Measurements from ENCODE around the gene TLE6. TPM values are rescaled to one million over a fixed set of nuclear protein-coding genes. Genes with fewer than 3 reads are reported as not detected.
"Not testable (repeated sequence)": the region's sequence is repeated elsewhere in the genome, so short reads cannot be mapped to it uniquely, and the experiment has no call there.

The TLE6 gene
- total and polyA plus RNA-seq, 2 donors, result 1.4 to 2.4 TPM

DNA sequence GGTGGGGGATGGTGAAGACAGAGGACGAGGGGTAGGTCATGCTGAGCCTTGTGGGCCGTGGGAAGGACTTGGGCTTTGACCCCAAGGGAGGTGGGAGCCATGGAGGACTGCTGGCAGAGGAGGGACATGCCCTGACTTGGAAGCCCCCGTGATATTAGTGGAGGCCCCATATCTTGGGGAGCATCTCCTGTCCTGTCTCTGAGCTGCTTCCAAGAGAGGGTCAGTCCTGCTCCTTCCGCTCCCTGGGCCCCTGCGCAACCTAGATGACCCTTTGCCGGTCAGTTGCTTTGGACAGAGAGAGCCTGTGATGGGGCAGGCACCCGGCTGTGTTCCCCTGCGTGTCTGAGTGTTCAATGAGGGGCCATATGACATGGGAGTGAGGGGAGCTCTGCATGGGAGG lies 5.2 kb downstream of the TLE6 start:
- no peaks in the 10 kb centered on the region for H3K36me3 ChIP-seq (ENCODE audit: insufficient read depth)
- WGBS, result 35% methylated on average over 8 of the region's 8 CpGs
- H3K27ac ChIP-seq (ENCODE audit: low read depth), result peak overlapping the region; percentile 70
- H3K4me3 ChIP-seq (ENCODE audit: low read depth, low read length), result no peak overlapping the region
- H3K4me1 ChIP-seq (ENCODE audit: insufficient read depth), result no peaks in the 10 kb centered on the region
- no peak for DNase-seq (ENCODE audit: extremely low spot score)

DNA sequence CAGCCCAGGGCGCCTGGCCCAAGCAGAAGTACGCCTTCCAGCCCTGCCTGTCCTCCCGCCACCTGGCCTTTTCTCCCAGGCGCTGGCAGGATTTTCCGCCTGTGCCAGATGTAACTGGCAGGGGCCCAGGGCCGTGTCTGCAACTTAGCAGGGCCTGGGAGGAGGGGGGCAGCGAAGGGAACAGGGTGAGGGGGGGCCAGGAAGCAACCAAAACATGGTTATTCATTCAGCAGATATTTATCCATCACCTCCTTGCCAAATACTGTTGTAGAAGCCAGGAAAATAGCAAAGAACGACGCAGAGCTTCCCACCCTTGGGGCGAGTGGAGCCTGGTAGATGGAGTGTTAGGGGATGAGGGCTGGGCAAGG lies 5.6 kb downstream of the TLE6 start:
- Histone ChIP-seq H3K36me3 (ENCODE audit: insufficient read depth) (no peaks in the 10 kb centered on the region), H3K4me1 (ENCODE audit: insufficient read depth) (no peaks in the 10 kb centered on the region), H3K4me3 (ENCODE audit: low read depth, low read length) (no peak overlapping the region), H3K27ac (ENCODE audit: low read depth) (peak overlapping the region; percentile 70)
- WGBS, result 4% methylated on average over 10 of the region's 10 CpGs
- peak; percentile 45 for DNase-seq (ENCODE audit: extremely low spot score)

DNA sequence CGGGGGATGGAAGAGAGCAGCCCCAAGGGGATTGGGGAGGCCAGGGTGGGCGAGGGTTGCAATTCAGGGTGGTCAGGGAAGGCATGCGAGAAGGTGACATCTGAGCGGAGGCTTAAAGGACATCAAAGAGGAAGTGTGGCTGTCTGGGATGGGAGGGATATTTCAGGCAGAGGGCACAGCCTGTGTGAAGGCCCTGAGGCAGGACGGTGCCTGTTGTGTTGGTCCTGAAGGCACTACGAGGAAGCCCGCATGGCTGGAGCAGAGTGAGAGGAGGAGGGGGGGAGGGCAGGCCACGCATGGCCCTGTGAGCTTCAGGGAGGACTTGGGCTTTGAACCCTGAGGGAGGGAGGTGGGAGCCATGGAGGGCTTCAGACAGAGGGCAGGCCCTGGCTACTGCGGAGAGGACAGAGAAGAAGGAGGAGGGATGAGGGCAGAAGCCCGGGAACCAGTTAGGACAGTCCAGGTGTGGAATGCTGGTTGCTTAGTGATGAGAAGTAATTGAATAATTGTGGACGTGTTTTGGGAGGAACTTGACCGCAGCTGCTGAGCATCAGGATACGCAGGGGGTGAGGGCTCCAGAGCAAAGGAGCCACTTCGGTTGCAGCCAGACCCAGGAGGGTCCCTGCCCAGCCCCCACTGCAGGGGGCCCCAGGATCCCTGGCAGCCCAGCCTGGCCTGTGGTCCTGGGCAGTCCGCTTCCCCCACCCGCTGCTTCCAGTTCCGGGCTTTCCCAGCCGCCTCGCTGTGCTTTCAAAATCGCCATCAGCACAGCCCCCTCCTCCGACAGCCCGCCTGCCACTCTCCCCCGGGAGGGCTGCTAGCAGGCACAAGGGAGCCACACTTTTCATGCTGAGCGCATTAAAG lies 6.2 kb downstream of the TLE6 start:
- WGBS, result 8% methylated on average over 24 of the region's 24 CpGs
- Histone ChIP-seq H3K36me3 (ENCODE audit: insufficient read depth) (no peaks in the 10 kb centered on the region), H3K4me1 (ENCODE audit: insufficient read depth) (no peaks in the 10 kb centered on the region), H3K4me3 (ENCODE audit: low read depth, low read length) (peak overlapping the region; percentile 9), H3K27ac (ENCODE audit: low read depth) (peak overlapping the region; percentile 70)
- peak; percentile 35 for DNase-seq (ENCODE audit: extremely low spot score)

DNA sequence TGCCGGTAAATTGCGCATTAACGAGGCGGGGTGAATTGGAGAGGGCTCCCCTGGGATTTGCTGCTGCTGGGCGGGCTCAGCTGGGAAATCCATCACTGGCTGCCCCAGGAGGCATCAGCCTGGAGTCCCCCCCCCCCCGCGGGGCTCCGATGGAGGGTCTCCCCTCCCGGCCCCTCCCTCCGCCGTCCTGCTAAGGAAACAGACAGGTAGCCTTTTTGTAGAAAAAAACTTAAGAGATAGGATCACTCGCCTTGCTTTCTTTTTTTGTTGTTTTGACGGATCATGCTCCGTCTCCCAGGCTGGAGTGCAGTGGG lies 6.8 kb downstream of the TLE6 start:
- WGBS, result 2% methylated on average over 14 of the region's 14 CpGs
- Histone ChIP-seq H3K27ac (ENCODE audit: low read depth) (no peak overlapping the region), H3K4me1 (ENCODE audit: insufficient read depth) (no peaks in the 10 kb centered on the region), H3K36me3 (ENCODE audit: insufficient read depth) (no peaks in the 10 kb centered on the region), H3K4me3 (ENCODE audit: low read depth, low read length) (peak overlapping the region; percentile 9)
- DNase-seq (ENCODE audit: extremely low spot score), result no peak

DNA sequence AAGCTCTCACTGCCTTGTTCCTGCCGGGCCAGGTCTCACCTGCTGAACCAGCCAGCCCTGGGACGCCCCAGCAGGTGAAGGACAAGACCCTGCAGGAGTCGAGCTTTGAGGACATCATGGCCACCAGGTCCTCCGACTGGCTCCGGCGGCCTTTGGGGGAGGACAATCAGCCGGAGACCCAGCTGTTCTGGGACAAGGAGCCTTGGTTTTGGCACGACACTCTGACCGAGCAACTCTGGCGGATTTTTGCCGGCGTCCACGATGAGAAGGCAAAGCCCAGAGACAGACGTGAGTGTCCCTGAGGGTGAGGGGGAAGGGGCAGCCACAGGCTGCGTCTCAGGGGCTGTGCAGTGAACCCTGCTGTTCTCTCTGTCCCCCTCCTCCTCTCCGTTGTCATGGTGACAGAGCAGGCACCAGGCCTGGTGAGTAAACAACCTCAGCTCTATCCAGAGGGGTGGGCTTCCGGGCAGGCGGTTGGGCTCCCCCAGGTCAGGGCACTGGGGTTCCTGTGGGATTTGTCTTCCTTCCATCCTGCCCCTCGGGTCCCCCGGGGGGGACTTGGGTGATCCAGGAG lies 9.7 kb downstream of the TLE6 start:
- no peak overlapping the region for H3K27ac ChIP-seq (ENCODE audit: low read depth)
- no peaks in the 10 kb centered on the region for H3K4me1 ChIP-seq (ENCODE audit: insufficient read depth)
- no peak overlapping the region for H3K4me3 ChIP-seq (ENCODE audit: low read depth, low read length)
- WGBS, result 38% methylated on average over 20 of the region's 20 CpGs
- DNase-seq (ENCODE audit: extremely low spot score), result no peak
- no peaks in the 10 kb centered on the region for H3K36me3 ChIP-seq (ENCODE audit: insufficient read depth)

DNA sequence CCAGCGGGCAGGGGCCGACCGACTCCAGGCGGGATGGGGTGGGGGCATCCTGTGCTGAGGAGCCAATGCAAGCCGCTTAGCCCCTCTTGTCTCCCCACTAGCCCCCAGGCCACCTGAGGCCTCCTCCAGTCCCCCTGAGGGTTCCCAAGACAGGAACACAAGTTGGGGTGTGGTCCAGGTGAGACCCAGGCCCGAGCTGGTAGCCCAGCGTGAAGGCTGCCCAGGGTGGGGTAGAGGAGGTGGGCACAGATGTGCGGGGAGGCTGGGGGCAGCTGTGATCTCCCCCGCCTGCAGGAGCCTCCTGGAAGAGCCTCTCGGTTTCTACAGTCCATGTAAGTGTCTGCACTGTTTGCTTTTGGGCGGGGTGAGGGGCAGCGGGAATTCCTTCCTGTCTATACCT lies 10.4 kb downstream of the TLE6 start:
- WGBS, result 77% methylated on average over 12 of the region's 12 CpGs
- H3K4me3 ChIP-seq (ENCODE audit: low read depth, low read length), result no peak overlapping the region
- no peak for DNase-seq (ENCODE audit: extremely low spot score)
- no peaks in the 10 kb centered on the region for H3K36me3 ChIP-seq (ENCODE audit: insufficient read depth)
- no peak overlapping the region for H3K27ac ChIP-seq (ENCODE audit: low read depth)
- H3K4me1 ChIP-seq (ENCODE audit: insufficient read depth), result no peaks in the 10 kb centered on the region

DNA sequence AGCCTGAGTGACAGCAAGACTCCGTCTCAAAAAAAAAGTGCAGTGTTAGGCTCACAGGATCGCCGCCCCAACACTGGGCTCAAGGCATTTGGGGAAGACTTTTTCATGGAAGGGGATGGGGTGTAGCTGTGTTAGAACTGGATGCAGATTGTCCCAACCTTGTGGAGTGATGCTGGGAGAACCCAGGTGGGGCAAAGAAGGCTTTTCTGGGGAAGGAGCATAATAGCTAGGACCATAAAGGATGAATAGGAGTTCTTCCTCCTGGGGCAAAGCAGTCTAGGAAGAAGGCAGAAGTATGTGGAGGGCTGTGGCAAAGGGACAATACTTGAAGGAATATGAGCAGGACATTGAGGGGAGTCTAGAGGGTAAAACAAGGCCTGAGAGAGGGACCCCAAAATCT lies 11.2 kb downstream of the TLE6 start:
- Histone ChIP-seq H3K36me3 (ENCODE audit: insufficient read depth) (no peaks in the 10 kb centered on the region), H3K4me3 (ENCODE audit: low read depth, low read length) (no peak overlapping the region), H3K27ac (ENCODE audit: low read depth) (no peak overlapping the region), H3K4me1 (ENCODE audit: insufficient read depth) (no peaks in the 10 kb centered on the region)
- DNase-seq (ENCODE audit: extremely low spot score), result no peak
- WGBS, result 96% methylated on average over 3 of the region's 3 CpGs

DNA sequence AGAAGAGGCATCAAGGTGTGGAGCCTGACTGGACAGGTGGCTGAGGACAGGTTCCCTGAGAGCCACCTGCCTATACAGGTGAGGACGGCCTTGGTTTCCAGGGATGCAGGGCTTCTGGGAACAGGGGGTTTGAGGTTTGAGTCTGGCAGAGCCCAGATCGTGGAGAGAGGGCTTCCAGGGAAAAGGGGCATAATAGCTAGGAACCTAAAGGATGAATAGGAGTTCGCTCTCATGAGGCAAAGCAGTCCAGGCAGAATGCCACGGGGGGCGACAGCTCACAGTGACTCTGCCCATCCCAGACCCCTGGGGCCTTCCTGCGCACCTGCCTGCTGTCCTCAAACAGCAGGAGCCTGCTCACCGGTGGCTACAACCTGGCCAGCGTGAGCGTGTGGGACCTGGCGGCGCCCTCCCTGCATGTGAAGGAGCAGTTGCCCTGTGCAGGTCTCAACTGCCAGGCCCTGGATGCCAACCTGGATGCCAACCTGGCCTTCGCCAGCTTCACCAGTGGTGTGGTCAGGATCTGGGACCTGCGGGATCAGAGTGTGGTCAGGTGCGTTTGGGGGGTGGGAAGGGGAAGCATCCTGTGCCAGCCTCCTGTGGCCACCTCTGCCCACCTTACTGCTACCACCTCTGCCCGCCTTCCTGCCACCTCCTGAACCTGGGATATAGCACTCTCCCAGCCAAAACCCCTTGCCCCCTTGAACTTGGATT lies 12.0 kb downstream of the TLE6 start:
- Histone ChIP-seq H3K4me3 (ENCODE audit: low read depth, low read length) (no peak overlapping the region), H3K36me3 (ENCODE audit: insufficient read depth) (no peaks in the 10 kb centered on the region), H3K4me1 (ENCODE audit: insufficient read depth) (no peaks in the 10 kb centered on the region), H3K27ac (ENCODE audit: low read depth) (no peak overlapping the region)
- DNase-seq (ENCODE audit: extremely low spot score), result no peak
- WGBS, result 97% methylated on average over 15 of the region's 15 CpGs

DNA sequence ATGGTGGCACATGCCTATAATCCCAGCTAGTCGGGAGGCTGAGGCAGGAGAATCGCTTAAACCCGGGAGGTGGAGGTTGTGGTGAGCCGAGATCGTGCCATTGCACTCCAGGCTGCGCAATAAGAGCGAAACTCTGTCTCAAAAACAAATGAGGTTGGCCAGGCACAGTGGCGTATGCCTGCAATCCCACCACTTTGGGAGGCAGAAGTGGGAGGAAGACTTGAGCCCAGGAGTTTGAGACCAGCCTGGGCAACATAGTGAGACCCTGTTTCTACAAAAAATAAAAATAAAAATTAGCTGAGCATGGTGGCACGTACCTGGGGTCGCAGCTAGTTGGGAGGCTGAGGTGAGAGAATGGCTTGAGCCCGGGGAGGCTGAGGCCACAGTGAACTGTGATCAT lies 15.0 kb downstream of the TLE6 start:
- H3K4me1 ChIP-seq (ENCODE audit: insufficient read depth); DNase-seq (ENCODE audit: extremely low spot score); H3K36me3 ChIP-seq (ENCODE audit: insufficient read depth); H3K4me3 ChIP-seq (ENCODE audit: low read depth, low read length); H3K27ac ChIP-seq (ENCODE audit: low read depth): not testable (repeated sequence)
- 93% methylated on average over 11 of the region's 11 CpGs for WGBS

DNA sequence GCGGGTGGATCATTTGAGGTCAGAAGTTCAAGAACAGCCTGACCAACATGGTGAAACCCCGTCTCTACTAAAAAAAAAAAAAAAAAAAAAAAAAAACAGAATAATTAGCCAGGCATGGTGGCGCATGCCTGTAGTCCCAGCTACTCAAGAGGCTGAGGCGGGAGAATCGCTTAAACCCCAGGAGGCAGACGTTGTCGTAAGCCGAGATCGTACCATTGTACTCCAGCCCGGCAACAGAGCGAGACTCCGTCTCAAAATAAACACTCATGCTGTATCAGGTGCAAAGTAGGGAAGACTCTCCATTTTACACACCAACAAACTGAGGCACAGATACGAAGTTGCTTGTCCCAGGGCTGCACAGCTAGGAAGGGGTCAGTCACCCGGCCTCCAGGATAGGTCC lies 15.6 kb downstream of the TLE6 start:
- H3K27ac ChIP-seq (ENCODE audit: low read depth), result no peak overlapping the region
- no peaks in the 10 kb centered on the region for H3K36me3 ChIP-seq (ENCODE audit: insufficient read depth)
- H3K4me1 ChIP-seq (ENCODE audit: insufficient read depth), result no peaks in the 10 kb centered on the region
- WGBS, result 69% methylated on average over 14 of the region's 14 CpGs
- no peak overlapping the region for H3K4me3 ChIP-seq (ENCODE audit: low read depth, low read length)
- no peak for DNase-seq (ENCODE audit: extremely low spot score)

DNA sequence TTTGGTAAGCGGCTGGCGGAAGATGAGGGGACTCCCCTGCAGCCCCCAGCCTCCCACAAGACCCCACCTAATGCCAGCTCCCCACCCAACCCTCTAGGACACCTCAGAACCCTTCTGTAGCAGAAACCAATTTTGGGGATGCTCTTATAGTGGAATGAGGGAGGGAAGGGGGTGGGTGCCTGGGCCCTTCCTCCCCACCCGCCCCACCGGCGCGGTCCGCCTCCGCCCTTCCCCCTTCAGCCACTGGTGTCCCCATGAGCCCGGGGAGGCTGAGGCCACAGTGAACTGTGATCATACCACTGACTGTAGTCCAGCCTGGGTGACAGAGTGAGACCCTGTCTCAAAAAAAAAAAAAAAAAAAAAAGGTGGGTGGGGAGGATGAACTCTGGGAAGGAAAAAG lies 16.2 kb downstream of the TLE6 start:
- Histone ChIP-seq H3K27ac (ENCODE audit: low read depth) (no peak overlapping the region), H3K4me1 (ENCODE audit: insufficient read depth) (no peaks in the 10 kb centered on the region), H3K36me3 (ENCODE audit: insufficient read depth) (no peaks in the 10 kb centered on the region), H3K4me3 (ENCODE audit: low read depth, low read length) (no peak overlapping the region)
- no peak for DNase-seq (ENCODE audit: extremely low spot score)
- 59% methylated on average over 9 of the region's 9 CpGs for WGBS

DNA sequence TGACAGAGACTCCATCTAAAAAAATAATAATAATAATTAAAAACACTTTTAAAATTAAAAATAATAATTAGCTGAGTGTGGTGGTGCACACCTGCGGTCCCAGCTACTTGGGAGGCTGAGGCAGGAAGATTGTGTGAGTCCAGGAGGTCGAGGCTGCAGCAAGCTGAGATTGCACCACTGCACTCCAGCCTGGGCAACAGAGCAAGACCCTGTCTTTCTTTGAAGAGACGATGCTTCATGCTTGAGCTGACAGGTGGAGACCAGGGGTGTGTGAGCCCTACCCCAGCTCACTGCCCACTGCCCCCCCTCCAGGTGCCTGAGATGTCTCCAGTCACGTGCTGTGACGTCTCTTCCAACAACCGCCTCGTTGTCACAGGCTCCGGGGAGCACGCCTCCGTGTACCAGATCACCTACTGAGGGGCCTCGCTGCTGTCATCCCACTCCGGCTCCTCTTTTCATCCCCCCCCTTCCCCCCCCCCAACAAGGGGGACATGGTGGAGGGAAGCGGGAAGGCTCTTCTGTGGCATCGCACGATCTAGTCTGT lies 17.3 kb downstream of the TLE6 start:
- WGBS, result 81% methylated on average over 15 of the region's 15 CpGs
- Histone ChIP-seq H3K4me1 (ENCODE audit: insufficient read depth) (no peaks in the 10 kb centered on the region), H3K27ac (ENCODE audit: low read depth) (no peak overlapping the region), H3K36me3 (ENCODE audit: insufficient read depth) (no peaks in the 10 kb centered on the region), H3K4me3 (ENCODE audit: low read depth, low read length) (no peak overlapping the region)
- DNase-seq (ENCODE audit: extremely low spot score), result no peak

DNA sequence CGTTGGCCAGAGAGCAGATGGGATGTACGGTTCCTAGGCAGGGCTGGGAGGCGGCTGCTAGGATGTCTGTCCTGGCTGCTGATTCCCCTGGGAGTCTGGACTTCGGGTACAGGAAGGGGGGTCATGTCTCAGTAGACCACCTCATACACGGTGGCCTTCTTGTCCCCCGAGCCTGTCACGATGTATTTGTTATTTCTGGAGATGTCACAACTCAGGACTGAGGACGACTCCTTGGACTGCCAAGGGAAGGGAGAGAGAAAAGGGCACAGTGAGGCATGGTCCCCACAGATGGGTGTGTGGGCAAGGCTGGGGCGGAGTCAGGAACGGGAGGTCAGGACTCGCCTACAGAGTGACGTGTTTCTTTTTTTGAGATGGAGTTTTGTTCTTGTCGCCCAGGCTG lies 20.4 kb downstream of the TLE6 start:
- Histone ChIP-seq H3K4me1 (ENCODE audit: insufficient read depth) (no peaks in the 10 kb centered on the region), H3K36me3 (ENCODE audit: insufficient read depth) (no peaks in the 10 kb centered on the region), H3K4me3 (ENCODE audit: low read depth, low read length) (no peak overlapping the region), H3K27ac (ENCODE audit: low read depth) (no peak overlapping the region)
- WGBS, result 80% methylated on average over 13 of the region's 13 CpGs
- no peak for DNase-seq (ENCODE audit: extremely low spot score)

DNA sequence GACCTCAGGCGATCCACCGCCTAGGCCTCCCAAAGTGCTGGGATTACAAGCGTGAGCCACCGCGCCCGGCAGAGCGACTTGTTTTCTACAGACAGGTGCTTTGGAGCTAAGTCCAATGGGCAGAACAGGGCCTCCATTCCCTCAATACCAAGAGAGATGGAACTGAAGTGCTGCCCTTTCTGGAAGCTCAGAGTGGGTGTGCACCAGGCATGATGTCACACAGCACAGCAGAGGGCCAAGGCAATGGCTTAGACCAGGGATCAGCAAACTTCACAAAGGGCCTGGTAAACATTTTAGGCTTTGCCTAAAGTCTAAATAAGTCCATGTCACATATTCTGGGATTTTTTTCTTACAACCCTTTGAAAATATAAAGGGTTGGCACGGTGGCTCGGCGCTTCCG lies 21.3 kb downstream of the TLE6 start:
- H3K27ac ChIP-seq (ENCODE audit: low read depth), result no peak overlapping the region
- H3K4me1 ChIP-seq (ENCODE audit: insufficient read depth), result no peaks in the 10 kb centered on the region
- H3K36me3 ChIP-seq (ENCODE audit: insufficient read depth), result no peaks in the 10 kb centered on the region
- no peak overlapping the region for H3K4me3 ChIP-seq (ENCODE audit: low read depth, low read length)
- WGBS, result 96% methylated on average over 11 of the region's 11 CpGs
- no peak for DNase-seq (ENCODE audit: extremely low spot score)

All from urinary bladder (tissue), 4 donors.